Type B pancreatic cell (in vitro differentiated cells): Measurements from ENCODE around the gene LUZP2. TPM values are rescaled to one million over a fixed set of nuclear protein-coding genes. Genes with fewer than 3 reads are reported as not detected.

Source experiments
- DNase-seq: peaks from one replicate; pipeline ENCODE4 v3.0.0; 2021; ENCODE audit warnings: mixed read lengths; ENCODE audit not compliant: unreplicated experiment; ENCODE audit errors: extremely low spot score
- H3K27ac Mint-ChIP-seq: 2 replicates; pipeline ENCODE4 v1.8.0; 2021; ENCODE audit warnings: mild to moderate bottlenecking, mixed read lengths
- H3K27me3 Mint-ChIP-seq: 2 replicates; pipeline ENCODE4 v1.8.0; 2021; ENCODE audit warnings: mixed read lengths
- H3K36me3 Mint-ChIP-seq: 2 replicates; pipeline ENCODE4 v1.8.0; 2021; ENCODE audit warnings: mixed read lengths
- H3K4me1 Mint-ChIP-seq: one replicate; pipeline ENCODE4 v1.8.0; 2021; ENCODE audit warnings: mixed read lengths; ENCODE audit not compliant: unreplicated experiment
- H3K4me3 Mint-ChIP-seq: 2 replicates; pipeline ENCODE4 v1.8.0; 2021; ENCODE audit warnings: mild to moderate bottlenecking, mixed read lengths
- H3K9me3 Mint-ChIP-seq: 2 replicates; pipeline ENCODE4 v1.8.0; 2021; ENCODE audit warnings: mixed read lengths
- CTCF ChIP-seq: fragments of 200-600 bp; sonication (generic); conservative IDR thresholded peaks from 2 replicates; pipeline ENCODE4 v1.5.0; 2021; ENCODE audit warnings: antibody characterized with exemption, mild to moderate bottlenecking
- total RNA-seq: library from RNA; stranded (reverse); gene quantifications from 2 replicates; pipeline ENCODE4 v1.2.1, GENCODE V29; 2021; ENCODE audit warnings: low replicate concordance

LUZP2 gene
- total RNA-seq, 1 donor from 2014 or later = 6.5 TPM

DNA sequence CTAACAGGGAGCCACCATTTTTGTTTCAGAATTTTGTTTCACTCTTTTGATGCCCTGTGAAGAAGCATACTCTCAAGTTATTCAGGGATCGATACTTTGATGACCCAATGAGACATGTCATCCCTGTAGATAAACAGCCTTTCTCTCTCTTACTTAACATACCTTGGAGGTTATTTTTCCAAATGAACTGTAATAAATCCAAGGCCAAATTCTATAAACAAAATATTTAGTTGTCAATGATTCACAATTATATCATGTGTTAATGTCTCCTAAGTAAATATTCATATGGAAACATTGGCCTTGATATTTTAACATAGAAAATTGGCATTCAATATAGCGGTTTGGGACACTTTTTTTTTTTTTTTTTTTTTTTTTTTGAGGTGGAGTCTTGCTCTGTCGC lies 97.5 kb downstream of the LUZP2 start:
- Mint-ChIP-seq H3K9me3 (no peaks in the 10 kb centered on the region), H3K4me1 (peaks cover 7% of the 10 kb centered on the region), H3K4me3 (no peak overlapping the region), H3K36me3 (no peaks in the 10 kb centered on the region), H3K27me3 (no peaks in the 10 kb centered on the region), H3K27ac (no peak overlapping the region)
- DNase-seq = no peak
- TF ChIP-seq CTCF = no peak

GRCh38 chr11:24598641-24599040 lies 101.8 kb downstream of the LUZP2 start:
- TF ChIP-seq CTCF = no peak
- Mint-ChIP-seq H3K27me3 (no peaks in the 10 kb centered on the region), H3K36me3 (no peaks in the 10 kb centered on the region), H3K4me1 (no peaks in the 10 kb centered on the region), H3K27ac (no peak overlapping the region), H3K4me3 (no peak overlapping the region), H3K9me3 (no peaks in the 10 kb centered on the region)
- no peak for DNase-seq

GRCh38 chr11:24609192-24610119 lies 112.6 kb downstream of the LUZP2 start:
- no peaks in the 10 kb centered on the region for H3K36me3 Mint-ChIP-seq
- no peak for DNase-seq
- no peak overlapping the region for H3K4me3 Mint-ChIP-seq
- TF ChIP-seq CTCF = no peak
- peaks cover 6% of the 10 kb centered on the region for H3K4me1 Mint-ChIP-seq
- no peaks in the 10 kb centered on the region for H3K27me3 Mint-ChIP-seq
- peaks cover 6% of the 10 kb centered on the region for H3K9me3 Mint-ChIP-seq
- no peak overlapping the region for H3K27ac Mint-ChIP-seq

- Mint-ChIP-seq H3K36me3 (no peaks in the 10 kb centered on the region), H3K27me3 (no peaks in the 10 kb centered on the region), H3K4me3 (no peak overlapping the region), H3K9me3 (no peaks in the 10 kb centered on the region), H3K4me1 (no peaks in the 10 kb centered on the region), H3K27ac (no peak overlapping the region)
- no peak for TF ChIP-seq CTCF
- no peak for DNase-seq
Observed at GRCh38 chr11:24615451-24616160, 118.8 kb downstream of the LUZP2 start.

DNA sequence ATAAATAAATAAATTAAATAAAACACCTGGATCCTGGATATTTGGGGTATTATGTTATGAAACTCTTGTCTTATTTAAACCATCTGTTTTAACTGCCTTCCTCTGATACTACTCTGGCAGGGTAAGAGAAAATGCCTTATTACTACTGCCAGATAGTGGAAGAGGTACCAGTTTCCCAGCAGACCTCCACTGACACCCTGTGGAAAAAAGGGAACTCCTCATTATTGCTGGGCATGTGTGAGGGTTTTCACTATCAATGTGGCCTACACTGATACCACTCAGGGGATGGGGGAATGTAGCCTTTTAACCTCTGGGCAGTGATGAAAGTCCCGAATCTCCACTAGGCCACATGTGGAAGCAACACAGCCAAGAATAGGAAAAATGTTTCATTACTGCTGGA lies 121.0 kb downstream of the LUZP2 start:
- no peaks in the 10 kb centered on the region for H3K27me3 Mint-ChIP-seq

More for the DNA sequence above, 121.0 kb downstream of the LUZP2 start:
- no peak for DNase-seq
- TF ChIP-seq CTCF = no peak
- H3K4me1 Mint-ChIP-seq = no peaks in the 10 kb centered on the region
- no peaks in the 10 kb centered on the region for H3K9me3 Mint-ChIP-seq
- H3K27ac Mint-ChIP-seq = no peak overlapping the region
- no peak overlapping the region for H3K4me3 Mint-ChIP-seq
- no peaks in the 10 kb centered on the region for H3K36me3 Mint-ChIP-seq
